Measurements from ENCODE around the gene DUSP23.

DNA sequence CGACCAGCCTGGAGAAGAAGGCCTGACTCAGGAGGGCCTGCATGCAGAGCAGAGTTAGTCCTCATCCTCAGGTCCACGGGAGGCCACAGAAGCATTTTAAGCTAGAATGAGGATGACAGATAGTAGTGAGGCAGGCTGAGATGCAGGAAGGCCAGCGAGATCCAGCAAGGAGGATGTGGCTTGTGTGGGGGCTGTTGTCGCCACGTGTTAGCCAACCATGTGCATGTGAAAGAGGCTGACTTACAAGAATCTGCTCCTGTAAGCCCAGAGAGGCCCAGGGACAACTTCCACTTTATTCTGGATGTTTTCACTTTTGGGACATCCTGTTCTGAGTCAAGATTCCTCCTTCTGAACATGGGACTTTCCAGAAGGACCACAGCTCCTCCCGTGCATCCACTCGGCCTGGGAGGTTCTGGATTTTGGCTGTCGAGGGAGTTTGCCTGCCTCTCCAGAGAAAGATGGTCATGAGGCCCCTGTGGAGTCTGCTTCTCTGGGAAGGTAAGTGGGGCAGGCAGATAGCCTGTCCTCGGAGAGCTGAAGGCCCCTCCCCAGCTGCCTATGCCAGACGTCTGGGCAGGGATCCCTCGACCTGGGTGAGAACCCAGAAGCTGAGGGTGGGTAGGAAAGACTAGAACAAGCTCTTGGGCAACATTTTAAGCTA is 45.8 kb downstream of the DUSP23 start, which contains the start of gene SLAMF8:
- TF ChIP-seq, protein P1, sequence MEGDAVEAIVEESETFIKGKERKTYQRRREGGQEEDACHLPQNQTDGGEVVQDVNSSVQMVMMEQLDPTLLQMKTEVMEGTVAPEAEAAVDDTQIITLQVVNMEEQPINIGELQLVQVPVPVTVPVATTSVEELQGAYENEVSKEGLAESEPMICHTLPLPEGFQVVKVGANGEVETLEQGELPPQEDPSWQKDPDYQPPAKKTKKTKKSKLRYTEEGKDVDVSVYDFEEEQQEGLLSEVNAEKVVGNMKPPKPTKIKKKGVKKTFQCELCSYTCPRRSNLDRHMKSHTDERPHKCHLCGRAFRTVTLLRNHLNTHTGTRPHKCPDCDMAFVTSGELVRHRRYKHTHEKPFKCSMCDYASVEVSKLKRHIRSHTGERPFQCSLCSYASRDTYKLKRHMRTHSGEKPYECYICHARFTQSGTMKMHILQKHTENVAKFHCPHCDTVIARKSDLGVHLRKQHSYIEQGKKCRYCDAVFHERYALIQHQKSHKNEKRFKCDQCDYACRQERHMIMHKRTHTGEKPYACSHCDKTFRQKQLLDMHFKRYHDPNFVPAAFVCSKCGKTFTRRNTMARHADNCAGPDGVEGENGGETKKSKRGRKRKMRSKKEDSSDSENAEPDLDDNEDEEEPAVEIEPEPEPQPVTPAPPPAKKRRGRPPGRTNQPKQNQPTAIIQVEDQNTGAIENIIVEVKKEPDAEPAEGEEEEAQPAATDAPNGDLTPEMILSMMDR (IDR thresholded peaks at IDR 0.05; ENCODE audit: low read depth, low read length), result no peak
- no peak for TF ChIP-seq EZH2phosphoT487 (IDR thresholded peaks at IDR 0.05; ENCODE audit: low read depth)

Measured in OCI-LY3 (cell line).